Measurements from ENCODE around the gene ZBTB7C. TPM values are rescaled to one million over a fixed set of nuclear protein-coding genes. Genes with fewer than 3 reads are reported as not detected.

The ZBTB7C gene
- polyA plus RNA-seq, 1 donor (not counting 4 experiments of a cell fraction or from before 2014, with no cell fraction given): 0.58 TPM

DNA sequence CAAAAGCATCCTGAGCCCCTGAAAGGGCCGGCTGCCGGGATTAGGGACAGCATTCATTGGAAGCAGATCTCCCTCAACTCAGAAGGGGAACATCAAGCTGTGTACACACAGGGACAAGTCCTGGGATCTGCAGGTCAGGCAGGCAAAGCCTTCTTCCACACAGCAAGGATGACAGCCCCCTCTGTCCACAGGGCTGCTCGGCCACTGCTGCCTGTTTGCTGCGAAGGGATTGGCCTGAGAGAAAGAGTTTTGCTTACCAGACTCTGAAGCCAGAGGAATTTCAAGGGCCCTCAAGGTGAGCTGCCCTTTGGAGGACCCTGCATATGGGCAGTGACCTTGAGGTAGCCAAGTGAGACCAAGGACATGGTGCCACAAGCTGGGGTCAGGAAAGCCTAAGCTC lies 11.1 kb downstream of the ZBTB7C start:
- FAIRE-seq (no peak), DNase-seq (ENCODE audit: low read depth, low spot score) (no peak)
- Histone ChIP-seq H3K27me3 (ENCODE audit: control insufficient read depth, extremely low read depth, insufficient read depth, low read length) (peaks cover 6% of the 10 kb centered on the region), H3K27ac (ENCODE audit: control insufficient read depth, insufficient read depth, low read length) (no peak overlapping the region), H3K9me3 (ENCODE audit: control insufficient read depth, low read depth, low read length) (no peaks in the 10 kb centered on the region), H3K79me2 (ENCODE audit: control insufficient read depth, insufficient read depth, low read length) (no peaks in the 10 kb centered on the region), H3K4me3 (ENCODE audit: control insufficient read depth in 2 of 3, extremely low read depth in 1 of 3, insufficient read depth in 2 of 3, low read depth in 1 of 3, low read length in 3 of 3) (no peak overlapping the region), H3K9me1 (ENCODE audit: control insufficient read depth, extremely low read depth, insufficient read depth, low read length) (no peaks in the 10 kb centered on the region), H4K20me1 (ENCODE audit: control insufficient read depth, extremely low read depth, insufficient read depth, low read length) (no peaks in the 10 kb centered on the region), H3K36me3 (ENCODE audit: control insufficient read depth in 2 of 2, extremely low read depth in 1 of 2, insufficient read depth in 2 of 2, low read length in 2 of 2) (no peaks in the 10 kb centered on the region), H2AFZ (ENCODE audit: control insufficient read depth, low read length) (no peak overlapping the region), H3K9ac (ENCODE audit: control insufficient read depth, extremely low read depth, insufficient read depth, low read length) (no peak overlapping the region), H3K4me2 (ENCODE audit: control insufficient read depth, extremely low read depth, insufficient read depth, low read depth, low read length) (no peak overlapping the region), H3K4me1 (ENCODE audit: control insufficient read depth, extremely low read depth, insufficient read depth, low read length) (peaks cover 9% of the 10 kb centered on the region)
- dilution Hi-C loops (cut with MboI; ENCODE audit: extremely low pct_ligation_motif_present, low sequenced_read_pairs): loop anchor here (10.0 kb wide), 1 partner anchor 63 kb away; no protein-coding TSS in a partner anchor
- no peak for TF ChIP-seq CTCF (optimal IDR thresholded peaks at IDR 0.05 in 1 of 3, IDR thresholded peaks at IDR 0.05 in 1 of 3, conservative IDR thresholded peaks at IDR 0.05 in 1 of 3; ENCODE audit: extremely low read depth in 1 of 3, insufficient read depth in 2 of 3, low read length in 3 of 3)
- no peak for TF ChIP-seq EZH2 (IDR thresholded peaks at IDR 0.05; ENCODE audit: low read length)

GRCh38 chr18:48397021-48397420 lies 12.2 kb downstream of the ZBTB7C start:
- dilution Hi-C loops (cut with MboI; ENCODE audit: extremely low pct_ligation_motif_present, low sequenced_read_pairs): loop anchor here (10.0 kb wide), 1 partner anchor 62 kb away; no protein-coding TSS in a partner anchor
- no peak for TF ChIP-seq EZH2 (IDR thresholded peaks at IDR 0.05; ENCODE audit: low read length)
- TF ChIP-seq CTCF (optimal IDR thresholded peaks at IDR 0.05 in 1 of 3, IDR thresholded peaks at IDR 0.05 in 1 of 3, conservative IDR thresholded peaks at IDR 0.05 in 1 of 3; ENCODE audit: extremely low read depth in 1 of 3, insufficient read depth in 2 of 3, low read length in 3 of 3): no peak
- DNase-seq (ENCODE audit: low read depth, low spot score) (no peak), FAIRE-seq (no peak)
- H3K9ac ChIP-seq (ENCODE audit: control insufficient read depth, extremely low read depth, insufficient read depth, low read length): no peak overlapping the region
- H3K4me1 ChIP-seq (ENCODE audit: control insufficient read depth, extremely low read depth, insufficient read depth, low read length): peaks cover 19% of the 10 kb centered on the region
- H3K4me2 ChIP-seq (ENCODE audit: control insufficient read depth, extremely low read depth, insufficient read depth, low read depth, low read length): no peak overlapping the region
- no peak overlapping the region for H2AFZ ChIP-seq (ENCODE audit: control insufficient read depth, low read length)
- H3K9me3 ChIP-seq (ENCODE audit: control insufficient read depth, low read depth, low read length): no peaks in the 10 kb centered on the region
- no peak overlapping the region for H3K4me3 ChIP-seq (ENCODE audit: control insufficient read depth in 2 of 3, extremely low read depth in 1 of 3, insufficient read depth in 2 of 3, low read depth in 1 of 3, low read length in 3 of 3)
- H3K79me2 ChIP-seq (ENCODE audit: control insufficient read depth, insufficient read depth, low read length): no peaks in the 10 kb centered on the region
- no peak overlapping the region for H3K27ac ChIP-seq (ENCODE audit: control insufficient read depth, insufficient read depth, low read length)
- H3K27me3 ChIP-seq (ENCODE audit: control insufficient read depth, extremely low read depth, insufficient read depth, low read length): peaks cover 6% of the 10 kb centered on the region
- no peaks in the 10 kb centered on the region for H3K9me1 ChIP-seq (ENCODE audit: control insufficient read depth, extremely low read depth, insufficient read depth, low read length)
- H4K20me1 ChIP-seq (ENCODE audit: control insufficient read depth, extremely low read depth, insufficient read depth, low read length): no peaks in the 10 kb centered on the region
- no peaks in the 10 kb centered on the region for H3K36me3 ChIP-seq (ENCODE audit: control insufficient read depth in 2 of 2, extremely low read depth in 1 of 2, insufficient read depth in 2 of 2, low read length in 2 of 2)
